Activated CD8-positive, alpha-beta memory T cell treated with anti-CD3 and anti-CD28 coated beads, Interleukin-2, amount 50 U/mL, for 24 hours (primary cell): ENCODE data around the gene AP1B1.
"Not testable (repeated sequence)": the region's sequence is repeated elsewhere in the genome, so short reads cannot be mapped to it uniquely, and the experiment has no call there.

Experiments used
- DNase-seq: peaks from one replicate; pipeline ENCODE4 v3.0.0-alpha.2; 2020; ENCODE audit errors: extremely low read depth

Gene AP1B1

DNA sequence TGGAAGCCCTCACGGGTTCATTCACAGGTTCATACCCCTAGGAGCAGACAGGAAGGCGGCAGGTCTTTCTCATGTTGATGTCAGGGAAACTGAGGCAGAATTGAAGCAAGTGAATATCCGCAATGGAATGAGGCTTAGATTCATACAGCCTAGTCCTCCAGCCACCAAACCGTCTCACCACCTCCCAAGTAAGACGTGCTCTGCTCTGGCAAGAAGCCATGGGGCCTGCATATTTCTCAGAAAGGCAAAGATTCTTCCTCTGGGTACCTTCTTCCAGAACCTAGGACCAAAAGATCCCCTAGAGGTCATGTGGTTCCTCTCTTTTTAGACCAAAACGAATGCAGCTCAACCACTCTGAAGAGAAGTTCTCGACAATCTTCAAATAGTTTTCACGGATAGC, 1.7 kb downstream of the AP1B1 start:
- no peak for DNase-seq

DNA sequence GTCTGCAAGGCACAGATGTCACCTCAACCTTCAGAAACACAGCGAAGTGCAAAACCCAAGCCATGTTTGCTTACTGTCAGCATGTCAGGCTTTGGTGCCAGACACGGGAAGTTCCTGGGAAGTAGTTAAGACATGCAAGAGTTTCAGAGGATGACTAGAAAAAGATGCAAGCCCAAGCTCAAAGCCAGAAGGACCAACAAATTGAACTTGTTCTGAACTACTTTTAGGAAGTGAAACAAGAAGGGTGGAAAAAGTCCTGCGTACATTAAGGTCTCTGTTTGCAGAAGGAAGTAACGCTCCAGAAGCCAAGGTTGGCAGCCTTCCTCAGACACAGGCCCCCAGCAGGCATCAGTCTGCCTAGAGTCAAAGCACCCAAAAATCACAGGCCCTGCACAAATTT, 2.6 kb downstream of the AP1B1 start:
- DNase-seq: no peak

DNA sequence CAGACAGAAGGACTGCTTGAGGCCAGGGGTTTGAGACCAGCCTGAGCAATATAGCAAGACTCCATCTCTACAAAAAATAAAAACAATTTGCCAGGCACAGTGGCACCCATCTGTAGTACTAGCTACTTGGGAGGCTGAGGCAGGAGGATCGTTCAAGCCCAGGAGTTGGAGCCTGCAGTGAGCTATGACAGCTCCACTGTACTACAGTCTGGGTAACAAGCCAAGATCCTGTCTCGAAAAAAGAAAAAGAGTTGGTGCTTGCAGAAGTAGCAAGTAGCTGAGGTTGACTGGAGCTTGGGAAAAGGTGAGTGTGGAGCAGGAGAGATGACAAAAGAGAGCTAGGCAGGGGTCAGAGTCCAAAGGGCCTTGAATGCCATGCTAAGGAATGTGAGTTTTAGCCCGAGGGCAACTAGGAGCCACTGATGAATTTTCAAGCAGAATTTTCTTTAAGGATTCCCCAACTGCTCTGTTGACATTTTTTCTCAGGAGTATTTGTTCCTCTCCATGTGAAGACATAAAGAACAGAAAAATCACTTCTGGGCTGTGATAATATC, 3.1 kb downstream of the AP1B1 start:
- no peak for DNase-seq

DNA sequence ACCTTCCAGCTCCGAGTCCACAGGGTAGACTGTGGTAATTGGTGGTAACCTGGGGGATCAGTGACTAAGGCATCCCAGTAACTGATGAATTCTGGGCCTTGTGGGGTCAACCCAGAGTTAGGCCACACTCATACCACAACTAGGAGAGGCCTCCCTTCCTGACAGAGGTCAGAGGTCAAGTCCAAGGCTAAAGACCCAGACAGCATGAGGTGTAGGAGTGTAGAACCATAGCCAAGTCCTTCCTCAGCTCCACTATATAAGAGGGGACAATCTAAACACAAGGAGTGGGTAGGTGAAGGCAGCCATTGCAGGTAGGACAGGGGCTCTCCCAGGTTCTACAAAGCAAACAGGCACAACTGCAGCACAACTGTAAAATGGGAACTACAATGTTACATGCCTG, 4.6 kb downstream of the AP1B1 start:
- DNase-seq: no peak

DNA sequence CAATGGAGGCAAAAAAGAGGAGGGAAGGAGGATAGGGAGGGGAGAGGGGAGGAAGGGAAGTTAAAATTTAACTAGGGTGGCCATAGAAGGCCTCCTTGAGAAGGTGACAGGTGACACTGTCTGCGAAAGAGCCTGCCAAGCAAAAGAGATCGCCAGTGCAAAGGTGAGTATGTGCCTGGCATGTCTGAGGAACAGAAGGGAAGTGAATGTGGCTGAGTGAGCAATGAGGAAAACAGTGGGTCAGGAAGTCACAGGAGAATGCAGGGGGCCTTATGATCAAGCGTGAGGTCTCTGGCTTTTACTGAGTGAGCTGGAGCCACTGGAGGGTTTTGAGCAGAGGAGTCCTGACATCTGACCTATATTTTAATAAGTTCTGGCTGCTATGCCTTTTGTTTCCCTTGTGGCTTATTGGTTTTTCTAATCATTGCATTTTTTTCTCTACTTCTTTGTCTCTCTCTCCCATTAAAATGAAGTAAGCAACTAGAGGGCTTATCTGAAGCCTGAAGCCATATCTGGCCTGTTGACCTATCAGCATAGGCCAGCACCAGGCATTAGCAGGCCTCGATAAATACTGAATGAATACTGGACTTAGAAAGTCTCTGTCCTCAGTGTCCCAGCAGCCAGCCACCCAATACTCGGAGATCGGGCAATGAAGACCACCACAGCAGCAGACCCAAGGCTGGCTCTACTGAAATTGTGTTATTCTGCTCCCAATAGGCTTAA, 5.6 kb downstream of the AP1B1 start:
- no peak for DNase-seq

DNA sequence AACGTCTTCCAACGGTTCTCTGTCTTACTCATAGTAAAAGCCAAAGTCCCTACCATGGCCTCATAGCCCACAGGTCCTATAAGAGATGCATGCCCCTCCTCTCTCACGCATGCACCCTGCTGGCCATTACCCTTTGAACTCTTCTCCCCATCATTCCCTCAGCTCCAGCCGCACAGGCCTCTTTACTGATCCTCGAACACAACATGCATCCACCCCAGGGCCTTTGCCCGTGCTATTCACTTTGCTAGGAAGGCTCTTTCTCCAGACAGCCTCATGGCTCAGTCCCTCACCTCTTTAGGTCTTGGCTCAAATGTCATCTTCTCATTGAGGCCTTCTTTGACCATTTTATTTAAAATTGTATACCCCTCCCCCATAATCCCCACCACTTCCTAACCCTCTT, 7.5 kb downstream of the AP1B1 start:
- DNase-seq: no peak

DNA sequence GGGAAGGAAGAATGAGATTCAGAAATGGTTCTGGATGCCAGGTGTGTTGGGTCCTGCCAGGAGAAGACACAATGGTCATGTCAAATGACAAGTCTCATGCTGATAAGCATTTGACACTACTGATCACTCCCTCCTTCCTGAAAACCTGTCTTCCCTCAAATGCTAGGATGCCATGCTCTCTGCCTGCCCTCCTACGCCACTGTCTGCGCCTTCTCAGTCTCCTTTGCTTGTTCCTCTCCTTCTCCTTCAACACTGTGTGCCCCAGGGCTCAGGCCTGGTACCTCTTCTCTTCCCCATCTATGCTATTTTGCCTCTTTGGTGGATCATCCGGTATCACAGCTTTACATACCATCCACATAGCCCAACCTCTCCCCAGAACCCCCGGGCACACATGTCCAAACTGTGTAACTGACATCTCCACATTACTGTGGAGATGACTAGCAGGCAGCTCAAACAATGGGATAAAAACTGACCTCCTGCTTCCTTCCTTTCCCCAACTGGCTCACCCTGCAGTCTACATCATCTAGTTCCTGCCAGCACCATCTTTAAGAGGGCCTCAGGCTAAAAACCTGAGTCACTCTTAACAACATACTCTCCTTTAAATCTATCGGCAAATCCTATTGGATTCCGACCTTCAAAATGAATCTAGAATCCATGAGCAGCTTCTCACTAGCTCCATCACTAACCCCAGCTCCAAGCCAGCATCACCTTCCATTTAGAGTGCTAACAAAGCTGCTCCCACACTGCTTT, 8.2 kb downstream of the AP1B1 start:
- no peak for DNase-seq

DNA sequence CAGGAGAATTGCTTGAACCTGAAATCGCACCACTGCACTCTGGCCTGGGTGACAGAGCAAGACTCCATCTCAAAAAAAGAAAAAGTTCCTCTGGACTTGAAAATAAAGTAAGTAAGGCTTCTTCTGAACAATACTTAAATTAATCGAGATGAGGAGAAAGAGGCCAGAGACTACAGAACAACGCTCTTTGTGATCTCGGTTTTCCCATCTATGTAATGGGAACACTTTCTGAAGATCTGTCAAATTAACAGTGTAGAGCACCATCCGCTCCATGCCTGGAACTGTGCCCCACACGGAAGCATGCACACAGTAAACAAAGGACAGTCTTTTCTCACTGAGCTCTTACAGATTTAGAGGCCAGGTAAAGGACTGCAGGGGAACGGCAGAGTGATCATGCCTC, 9.1 kb downstream of the AP1B1 start:
- DNase-seq: no peak

DNA sequence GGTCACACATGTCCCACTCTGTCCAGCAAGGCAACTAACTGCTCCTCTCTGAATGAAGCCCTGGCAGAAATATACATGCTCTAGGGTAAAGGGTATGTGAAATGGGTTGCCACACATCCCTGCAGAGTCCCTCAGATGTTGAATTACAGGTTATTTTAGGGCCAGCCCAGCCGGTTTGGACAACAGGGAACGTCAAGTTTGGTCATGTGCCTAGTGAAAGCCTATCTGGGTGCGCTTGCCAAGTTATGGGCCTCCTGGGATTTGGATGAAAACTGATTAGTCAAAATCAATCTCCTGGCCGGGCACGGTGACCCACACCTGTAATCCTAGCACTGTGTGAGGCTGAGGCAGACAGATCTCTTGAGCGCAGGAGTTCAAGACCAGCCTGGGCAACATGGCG, 10.4 kb downstream of the AP1B1 start:
- DNase-seq: no peak

DNA sequence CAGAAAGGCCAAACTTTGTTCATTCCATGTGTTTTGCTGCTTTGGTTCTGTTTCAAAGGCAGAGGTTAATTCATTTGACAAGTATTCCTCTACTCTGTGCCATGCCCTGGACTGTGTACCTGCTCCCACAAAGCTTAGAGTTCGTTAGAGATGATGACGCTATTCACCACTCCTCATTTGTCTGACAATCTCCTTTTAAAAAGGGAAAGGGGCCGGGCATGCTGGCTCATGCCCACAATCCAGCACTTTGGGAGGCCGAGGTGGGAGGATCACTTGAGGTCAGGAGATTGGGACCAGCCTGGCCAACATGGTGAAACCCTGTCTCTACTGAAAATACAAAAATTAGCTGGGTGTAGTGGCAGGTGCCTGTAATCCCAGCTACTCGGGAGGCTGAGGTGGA, 11.7 kb downstream of the AP1B1 start:
- DNase-seq: not testable (repeated sequence)

DNA sequence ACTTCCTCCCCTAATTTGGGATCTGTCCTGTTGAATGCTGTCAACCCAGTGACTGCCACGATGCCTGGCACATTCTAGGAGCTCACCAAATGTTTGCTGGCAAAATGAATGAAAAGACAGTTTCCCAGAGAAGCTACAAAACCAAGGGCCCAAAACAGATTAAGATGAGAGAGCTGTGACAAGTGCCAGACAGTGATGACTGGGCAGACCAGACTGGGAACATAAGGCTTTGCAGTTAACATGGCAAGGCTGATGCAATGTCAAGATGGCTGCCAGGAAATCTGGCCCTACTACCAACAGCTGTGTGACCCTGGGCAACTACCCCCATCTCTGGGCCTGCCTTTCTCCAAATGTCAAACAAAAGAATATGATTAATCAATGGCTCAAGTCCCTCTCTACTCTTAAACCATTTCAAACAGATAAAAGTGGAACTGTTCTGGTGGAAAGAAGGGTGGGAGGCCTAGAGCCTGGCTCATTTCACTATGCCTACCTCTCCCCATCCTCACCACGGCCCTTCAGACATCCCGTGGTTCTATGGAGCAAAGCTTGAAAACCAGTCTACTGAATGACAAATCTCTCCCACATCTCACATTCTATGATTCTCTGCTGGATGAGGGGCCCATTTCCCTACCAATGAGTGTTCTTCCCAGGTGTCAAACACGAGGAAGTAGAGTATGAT, 12.8 kb downstream of the AP1B1 start:
- DNase-seq: no peak

DNA sequence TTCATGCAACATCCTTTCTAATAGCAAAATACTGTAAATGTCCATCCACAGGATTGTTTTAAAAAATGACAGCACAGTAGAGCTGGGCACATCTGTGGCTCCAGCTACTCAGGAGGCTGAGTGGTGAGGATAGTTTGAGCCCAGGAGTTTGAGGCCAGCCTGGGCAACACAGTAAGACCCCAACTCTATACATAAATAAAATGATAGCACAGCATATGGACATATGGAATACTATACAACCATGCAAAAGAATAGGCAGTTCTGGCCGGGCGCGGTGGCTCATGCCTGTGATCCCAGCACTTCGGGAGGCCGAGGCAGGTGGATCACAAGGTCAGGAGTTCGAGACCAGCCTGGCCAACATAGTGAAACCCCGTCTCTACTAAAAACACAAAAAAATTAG, 13.6 kb downstream of the AP1B1 start:
- DNase-seq: not testable (repeated sequence)

DNA sequence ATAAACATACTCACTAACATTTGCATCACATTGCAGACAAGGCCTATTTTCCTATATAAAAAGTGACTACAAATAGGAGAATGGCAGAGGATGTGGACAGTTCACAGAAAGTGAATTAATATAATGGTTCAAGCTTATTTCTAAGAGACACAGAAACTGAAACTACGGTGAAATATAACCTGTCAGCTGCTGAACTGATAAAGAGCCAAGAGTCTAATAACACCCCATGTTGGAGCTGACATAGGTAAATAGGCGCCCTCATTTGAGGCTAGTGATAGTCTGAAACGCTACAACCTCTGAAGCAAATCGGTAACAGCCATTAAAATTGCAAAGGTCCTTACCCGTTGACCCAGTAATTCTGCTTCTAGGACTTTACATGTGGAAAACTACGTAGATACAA, 14.0 kb downstream of the AP1B1 start:
- no peak for DNase-seq

DNA sequence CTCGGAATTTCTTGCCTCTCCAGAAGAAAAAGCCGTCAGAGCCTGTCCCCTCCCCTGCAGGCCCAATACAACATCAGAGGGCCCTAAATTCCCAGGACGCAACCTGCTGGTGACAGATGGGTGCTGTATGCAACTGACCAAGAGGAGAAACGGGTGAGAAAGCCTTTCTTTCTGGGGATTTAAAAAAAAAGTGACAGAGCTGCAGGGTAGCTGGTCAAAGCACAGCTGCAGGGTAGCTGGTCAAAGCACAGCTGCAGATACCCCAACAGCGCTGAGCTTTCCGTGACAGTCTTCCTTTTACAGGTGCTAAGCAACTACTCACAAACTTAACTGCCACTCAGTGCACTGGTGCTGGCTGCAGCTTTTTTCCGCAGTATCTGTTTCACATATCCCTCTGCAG, 17.8 kb downstream of the AP1B1 start:
- DNase-seq: no peak

DNA sequence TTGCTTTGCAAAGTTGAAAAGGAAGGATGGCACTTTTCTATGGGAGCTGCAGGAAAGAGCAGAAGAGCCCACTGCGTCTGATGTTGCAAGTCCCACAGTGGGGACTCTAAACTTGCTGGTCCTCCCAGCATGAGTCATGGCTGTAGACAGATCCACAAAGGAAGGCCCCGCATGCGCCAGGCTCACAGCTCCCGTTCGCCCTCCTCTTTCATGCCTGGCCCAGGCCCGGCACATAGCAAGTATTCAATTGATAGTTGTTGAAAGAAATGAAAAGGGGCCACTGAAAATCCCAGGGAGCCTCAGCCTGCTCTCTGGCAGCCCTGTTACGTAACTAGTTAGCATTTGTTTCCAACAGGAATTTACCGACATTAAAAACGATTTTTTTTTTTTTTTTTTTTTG, 18.9 kb downstream of the AP1B1 start:
- DNase-seq: no peak

DNA sequence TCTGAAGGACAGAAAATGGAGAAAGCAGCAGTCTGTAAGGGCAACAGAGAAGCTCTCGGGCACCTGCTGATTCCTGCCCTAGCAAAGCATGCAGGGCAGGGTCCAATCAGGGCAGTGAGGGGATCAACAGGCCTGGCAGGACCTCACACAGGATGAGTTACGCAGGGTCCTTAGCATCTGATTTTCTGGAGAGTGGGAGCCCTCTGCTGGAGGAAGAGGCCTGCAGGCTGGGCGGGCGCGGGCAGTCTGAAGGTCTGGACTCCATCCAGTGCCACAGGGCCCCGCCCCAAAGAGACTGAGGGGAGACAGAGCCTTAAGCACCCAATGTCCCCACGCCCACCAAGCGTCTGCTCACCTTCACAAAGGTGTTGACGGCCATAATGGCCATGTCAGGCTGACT, 28.9 kb downstream of the AP1B1 start:
- DNase-seq: no peak

DNA sequence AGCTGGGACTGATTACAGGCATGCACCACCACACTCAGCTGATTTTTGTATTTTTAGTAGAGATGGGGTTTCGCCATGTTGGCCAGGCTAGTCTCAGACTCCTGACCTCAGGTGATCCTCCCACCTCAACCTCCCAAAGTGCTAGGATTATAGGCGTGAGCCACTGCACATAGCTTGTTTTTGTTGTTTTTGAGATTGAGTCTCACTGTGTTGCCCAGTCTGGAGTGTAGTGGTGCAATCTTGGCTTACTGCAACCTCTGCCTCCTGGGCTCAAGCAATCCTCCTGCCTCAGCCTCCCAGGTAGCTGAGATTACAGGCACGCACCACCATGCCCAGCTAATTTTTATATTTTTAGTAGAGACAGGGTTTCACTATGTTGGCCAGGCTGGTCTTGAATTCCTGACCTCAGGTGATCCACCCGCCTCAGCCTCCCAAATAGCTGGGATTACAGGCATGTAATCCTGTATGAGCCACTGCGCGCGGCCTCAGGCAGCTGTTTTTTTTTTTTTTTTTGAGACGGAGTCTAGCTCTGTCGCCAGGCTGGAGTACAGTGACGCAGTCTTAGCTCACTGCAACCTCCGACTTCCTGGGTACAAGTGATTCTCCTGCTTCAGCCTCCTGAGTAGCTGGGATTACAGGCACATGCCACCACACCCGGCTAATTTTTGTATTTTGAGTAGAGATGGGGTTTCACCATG, 31.0 kb downstream of the AP1B1 start:
- not testable (repeated sequence) for DNase-seq

DNA sequence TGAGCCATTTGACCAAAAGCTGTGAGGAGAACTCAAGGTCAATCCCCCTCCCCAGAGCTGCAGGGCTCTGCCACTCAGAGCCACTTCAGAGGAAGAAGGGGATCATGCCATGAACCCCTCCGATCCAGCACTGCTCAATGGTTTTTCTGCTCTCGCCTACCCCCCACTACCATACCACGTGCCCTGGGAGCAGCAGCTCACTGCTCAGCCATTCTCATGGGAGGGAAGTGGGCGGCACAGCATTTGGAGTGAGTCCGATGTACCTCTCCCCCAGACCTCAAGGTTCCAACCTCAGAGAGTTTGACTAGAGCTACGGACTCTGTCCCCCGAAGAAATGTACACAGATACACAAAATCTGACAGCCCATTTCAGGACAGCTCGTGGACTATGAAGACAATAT, 34.5 kb downstream of the AP1B1 start:
- DNase-seq: no peak

DNA sequence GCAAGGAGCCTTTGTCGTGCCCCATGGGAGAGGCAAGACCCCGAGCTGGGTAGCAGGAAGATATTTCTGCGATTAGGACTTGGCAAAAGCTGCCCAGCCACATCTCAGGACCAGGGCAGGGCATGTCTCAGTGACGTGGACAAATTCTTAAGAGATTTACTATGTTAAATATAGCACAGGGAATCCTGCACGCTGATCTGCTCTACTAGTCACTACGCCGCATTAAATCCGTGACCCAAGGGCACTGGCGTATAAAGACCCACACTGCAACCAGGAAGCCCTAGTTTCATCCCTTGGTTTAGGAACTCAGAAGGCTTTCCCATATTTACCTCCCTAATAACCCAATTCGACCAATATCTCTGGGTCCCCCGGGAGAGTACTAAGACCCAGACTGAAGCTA, 35.1 kb downstream of the AP1B1 start:
- DNase-seq: no peak

DNA sequence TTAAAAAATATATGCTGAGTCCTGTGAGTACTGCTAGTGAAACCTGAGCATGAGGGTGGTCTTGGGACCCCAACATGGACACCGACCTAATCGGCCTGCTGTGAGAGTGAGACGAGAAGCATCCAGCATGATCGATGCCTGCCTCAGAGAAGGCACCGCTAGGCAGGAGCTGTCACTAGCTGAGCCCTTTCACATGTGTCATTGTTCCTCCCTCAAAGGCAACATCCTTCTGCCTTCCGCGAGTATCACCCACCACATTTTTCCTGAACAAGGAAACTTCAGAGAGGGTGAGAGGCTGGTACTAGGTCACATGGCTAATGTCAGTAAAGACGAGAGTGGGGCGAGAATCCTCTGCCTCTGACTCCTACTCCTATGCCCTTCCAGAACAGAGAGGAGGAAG, 35.6 kb downstream of the AP1B1 start:
- no peak for DNase-seq

DNA sequence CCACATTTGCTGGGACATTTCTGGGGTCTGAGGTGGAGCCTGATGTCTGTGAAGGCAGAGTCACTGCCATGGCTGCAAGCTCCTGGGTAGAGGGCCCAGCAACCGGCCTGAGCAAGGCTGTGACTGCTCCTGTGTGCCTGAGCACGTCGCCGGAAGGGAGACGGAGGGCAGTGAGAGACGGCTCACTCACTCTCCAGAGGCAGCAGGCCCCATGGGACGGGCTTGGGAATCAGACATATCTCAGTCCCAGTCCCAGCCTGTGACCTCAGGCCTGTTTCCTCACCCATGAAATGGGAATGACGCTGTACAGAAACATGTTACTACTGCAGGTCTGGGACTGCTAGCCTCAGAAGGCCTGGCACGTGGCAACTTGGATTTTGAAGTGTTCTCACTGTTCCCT, 36.5 kb downstream of the AP1B1 start:
- no peak for DNase-seq

DNA sequence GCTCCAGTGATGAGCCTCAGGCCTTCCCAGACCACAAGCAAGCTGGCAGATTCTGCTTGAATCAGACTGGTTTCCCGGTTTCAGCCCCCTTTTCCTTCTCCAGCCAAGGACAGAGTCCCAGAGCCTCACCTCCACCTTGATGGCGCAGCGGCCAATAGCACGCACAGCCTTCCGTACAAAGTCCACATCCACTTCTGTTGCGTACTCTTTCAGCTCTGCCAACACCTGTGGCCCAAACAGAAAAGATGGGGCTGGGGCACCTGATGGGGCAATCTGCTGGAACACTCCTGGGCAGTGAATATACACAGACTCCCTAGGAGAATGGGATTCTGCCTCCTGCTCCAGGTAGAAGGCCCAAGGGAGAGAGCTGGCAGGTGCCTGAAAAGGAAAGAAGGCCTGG, 37.3 kb downstream of the AP1B1 start:
- DNase-seq: no peak
